H1 (cell line): Measurements from ENCODE around the gene ENO3. TPM values are rescaled to one million over a fixed set of nuclear protein-coding genes. Genes with fewer than 3 reads are reported as not detected.

Experiments
- CTCF ChIA-PET: fragments of 300-600 bp; sonication (Branson Sonifier 250); formaldehyde crosslinking; loops from one replicate; lab custom pipeline; 2021; ENCODE audit not compliant: partially characterized antibody; lab: Charles Lee
- POLR2A ChIA-PET: fragments of 300-600 bp; sonication (Branson Sonifier 250); formaldehyde crosslinking; loops from one replicate; lab custom pipeline; 2021; ENCODE audit warnings: inconsistent platforms; ENCODE audit not compliant: partially characterized antibody; lab: Charles Lee
- DNase-seq, 2 experiments: peaks; one replicate each; pipeline versions ENCODE4 v3.0.0 to v3.0.0-alpha.2; 2010 to 2022; ENCODE audit warnings: low spot score in 2 of 2, low read depth in 1 of 2, mixed read lengths in 1 of 2
- FAIRE-seq: peaks from 2 replicates; lab custom pipeline; 2011; peaks lifted over from hg19 to GRCh38; lab: Jason Lieb, UNC
- H2AFZ ChIP-seq: 2 replicates; pipeline ENCODE4 v1.8.1; 2012; ENCODE audit warnings: low read length, inconsistent platforms
- H2AK5ac ChIP-seq: 2 replicates; pipeline ENCODE4 v1.6.1; 2013; ENCODE audit warnings: low read depth, low read length
- H2BK120ac ChIP-seq: replicated peaks from 2 replicates; pipeline ENCODE3; 2013; ENCODE audit warnings: low read depth, low read length, inconsistent platforms
- H2BK12ac ChIP-seq: 2 replicates; pipeline ENCODE4 v1.6.1; 2013; ENCODE audit warnings: low read depth, low read length
- H2BK15ac ChIP-seq: 2 replicates; pipeline ENCODE4 v1.6.1; 2013; ENCODE audit warnings: low read length
- H2BK20ac ChIP-seq: 2 replicates; pipeline ENCODE4 v1.6.1; 2013; ENCODE audit warnings: low read length
- H2BK5ac ChIP-seq: 2 replicates; pipeline ENCODE4 v1.6.1; 2013; ENCODE audit warnings: low read depth, low read length
- H3K14ac ChIP-seq: 2 replicates; pipeline ENCODE4 v1.6.1; 2013; ENCODE audit warnings: inconsistent platforms; ENCODE audit not compliant: insufficient read length
- H3K18ac ChIP-seq: 2 replicates; pipeline ENCODE4 v1.6.1; 2013; ENCODE audit warnings: low read length; ENCODE audit errors: extremely low read depth
- H3K23ac ChIP-seq: 2 replicates; pipeline ENCODE4 v1.6.1; 2013; ENCODE audit warnings: inconsistent platforms; ENCODE audit not compliant: insufficient read length
- H3K23me2 ChIP-seq: 2 replicates; pipeline ENCODE4 v1.6.1; 2013; ENCODE audit warnings: low read depth, low read length
- H3K27ac ChIP-seq: 2 replicates; pipeline ENCODE4 v1.6.1; 2011; ENCODE audit warnings: low read depth, low read length, inconsistent platforms
- H3K27me3 ChIP-seq, 4 experiments: replicated peaks in 1 of 4; 1 replicate in 1 of 4; 2 replicates in 3 of 4; pipeline versions ENCODE4 v1.6.1 to v1.8.1; 2011 to 2013; ENCODE audit warnings: low read length in 3 of 4, mild to moderate bottlenecking in 3 of 4, inconsistent platforms in 2 of 4, mixed read lengths in 2 of 4, moderate library complexity in 1 of 4; ENCODE audit not compliant: control insufficient read depth in 3 of 4, insufficient read depth in 3 of 4; ENCODE audit errors: extremely low read depth in 1 of 4
- H3K36me3 ChIP-seq, 4 experiments: 2 replicates each; pipeline versions ENCODE4 v1.6.1 to v1.8.1; 2011 to 2013; ENCODE audit warnings: mild to moderate bottlenecking in 4 of 4, low read length in 3 of 4, moderate library complexity in 2 of 4, control low read depth in 1 of 4, inconsistent platforms in 1 of 4; ENCODE audit not compliant: insufficient read depth in 4 of 4, control insufficient read depth in 2 of 4
- H3K4ac ChIP-seq: replicated peaks from 2 replicates; pipeline ENCODE3; 2013; ENCODE audit warnings: low read length, low read depth, mixed read lengths, inconsistent platforms; ENCODE audit not compliant: insufficient read length
- H3K4me1 ChIP-seq, 4 experiments: replicated peaks in 1 of 4; 1 replicate in 1 of 4; 2 replicates in 3 of 4; pipeline versions ENCODE4 v1.6.1 to v1.8.1; 2011 to 2013; ENCODE audit warnings: low read length in 3 of 4, inconsistent platforms in 2 of 4, mixed read lengths in 1 of 4; ENCODE audit not compliant: insufficient read depth in 4 of 4, control insufficient read depth in 3 of 4
- H3K4me2 ChIP-seq, 2 experiments: 2 replicates each; pipeline versions ENCODE4 v1.6.1 to v1.8.1; 2011 to 2013; ENCODE audit warnings: low read depth in 2 of 2, low read length in 2 of 2, control low read depth in 1 of 2, inconsistent platforms in 1 of 2, mild to moderate bottlenecking in 1 of 2; ENCODE audit not compliant: insufficient read depth in 1 of 2
- H3K4me3 ChIP-seq, 4 experiments: fragments of 200-600, 300-600 bp in 1 of 4; sonication (generic), shearing (Covaris generic), sonication (Bioruptor Twin) in 1 of 4; 2 replicates each; pipeline versions ENCODE4 v1.5.1 to v1.8.1; 2011 to 2016; ENCODE audit warnings: low read length in 4 of 4, low read depth in 3 of 4, control low read depth in 2 of 4, inconsistent platforms in 2 of 4, mild to moderate bottlenecking in 2 of 4, mixed read lengths in 1 of 4, moderate library complexity in 1 of 4; ENCODE audit not compliant: insufficient read depth in 2 of 4; ENCODE audit errors: extremely low read depth in 1 of 4
- H3K56ac ChIP-seq: replicated peaks from 2 replicates; pipeline ENCODE3; 2013; ENCODE audit warnings: low read depth, mild to moderate bottlenecking, mixed read lengths, low read length, inconsistent platforms; ENCODE audit not compliant: insufficient read length
- H3K79me1 ChIP-seq: 2 replicates; pipeline ENCODE4 v1.6.1; 2013; ENCODE audit warnings: low read depth, low read length, control low read depth
- H3K79me2 ChIP-seq, 2 experiments: 2 replicates each; pipeline versions ENCODE4 v1.6.1 to v1.8.1; 2012 to 2013; ENCODE audit warnings: low read length in 2 of 2, mild to moderate bottlenecking in 2 of 2, inconsistent platforms in 1 of 2; ENCODE audit not compliant: insufficient read depth in 2 of 2, control insufficient read depth in 1 of 2
- H3K9ac ChIP-seq, 4 experiments: replicated peaks in 1 of 4; 1 replicate in 1 of 4; 2 replicates in 3 of 4; pipeline versions ENCODE4 v1.6.1 to v1.8.1; 2011 to 2013; ENCODE audit warnings: low read depth in 3 of 4, low read length in 3 of 4, control low read depth in 2 of 4, mild to moderate bottlenecking in 2 of 4, moderate library complexity in 2 of 4, inconsistent platforms in 1 of 4; ENCODE audit errors: extremely low read depth in 1 of 4
- H3K9me3 ChIP-seq, 2 experiments: 2 replicates each; pipeline versions ENCODE4 v1.6.1 to v1.8.1; 2012 to 2013; ENCODE audit warnings: mild to moderate bottlenecking in 2 of 2, moderate library complexity in 2 of 2, control low read depth in 1 of 2, inconsistent platforms in 1 of 2, low read depth in 1 of 2, low read length in 1 of 2, mixed read lengths in 1 of 2; ENCODE audit not compliant: insufficient read depth in 2 of 2
- H4K20me1 ChIP-seq, 2 experiments: replicated peaks in 1 of 2; 2 replicates each; pipeline versions ENCODE3 to v1.8.1; 2011 to 2013; ENCODE audit warnings: inconsistent platforms in 2 of 2, low read length in 2 of 2, mild to moderate bottlenecking in 1 of 2; ENCODE audit not compliant: insufficient read depth in 2 of 2, control insufficient read depth in 1 of 2
- H4K5ac ChIP-seq: 2 replicates; pipeline ENCODE4 v1.6.1; 2013; ENCODE audit warnings: low read length, low read depth, mixed read lengths, inconsistent platforms; ENCODE audit not compliant: insufficient read length
- H4K8ac ChIP-seq: 2 replicates; pipeline ENCODE4 v1.8.0; 2013; ENCODE audit warnings: mild to moderate bottlenecking, moderate library complexity, low read length, inconsistent platforms; ENCODE audit not compliant: insufficient read depth; ENCODE audit errors: extremely low read depth
- H4K91ac ChIP-seq: replicated peaks from 2 replicates; pipeline ENCODE3; 2013; ENCODE audit warnings: low read length, mixed read lengths, inconsistent platforms; ENCODE audit not compliant: insufficient read length
- ASH2L ChIP-seq: fragments of 200-600, 300-600 bp; sonication (generic); IDR thresholded peaks from one replicate; pipeline ENCODE4 v1.7.1; 2017; ENCODE audit warnings: low read length
- ATF3 ChIP-seq: IDR thresholded peaks from 2 replicates; pipeline ENCODE4 v1.6.1; 2011; ENCODE audit warnings: low read depth, mild to moderate bottlenecking, low read length; ENCODE audit not compliant: insufficient read depth
- JUN ChIP-seq: IDR thresholded peaks from 2 replicates; pipeline ENCODE4 v1.6.1; 2011; ENCODE audit warnings: low read depth, mild to moderate bottlenecking, improper control_type of control experiment, low read length
- MAX ChIP-seq: IDR thresholded peaks from 2 replicates; pipeline ENCODE4 v1.6.1; 2012; ENCODE audit warnings: inconsistent platforms
- NRF1 ChIP-seq: IDR thresholded peaks from 2 replicates; pipeline ENCODE4 v1.6.1; 2011; ENCODE audit warnings: mild to moderate bottlenecking, low read depth, low read length, improper control_type of control experiment
- SIX5 ChIP-seq: IDR thresholded peaks from 2 replicates; pipeline ENCODE4 v1.6.1; 2011; ENCODE audit warnings: mild to moderate bottlenecking, low read depth, low read length
- SUZ12 ChIP-seq: fragments of 200-600 bp; sonication (generic); IDR thresholded peaks from 2 replicates; pipeline ENCODE4 v1.6.1; 2012; ENCODE audit warnings: mild to moderate bottlenecking, inconsistent platforms, low read length, moderate library complexity, mixed read lengths
- WGBS, 2 experiments: shearing (Covaris generic) in 1 of 2; methylation state at CpG; one replicate each; pipeline versions ENCODE4 v1.1.6 to v1.1.7; 2013 to 2015; ENCODE audit warnings: low lambda C conversion rate in 2 of 2, mixed read lengths in 2 of 2, inconsistent platforms in 1 of 2, low coverage in 1 of 2, missing lambda C conversion rate in 1 of 2; ENCODE audit not compliant: insufficient replicate concordance in 2 of 2, insufficient coverage in 1 of 2, insufficient read length in 1 of 2; ENCODE audit errors: extremely low coverage in 1 of 2, missing lambda C conversion rate in 1 of 2; 5-methylcytosine and 5-hydroxymethylcytosine counted together
- polyA plus RNA-seq, 7 experiments: library from polyadenylated mRNA; depleted of rRNA in 3 of 7; stranded (reverse) in 5 of 7; unstranded in 2 of 7; fragments of >200 nt in 5 of 7; fragments of 200-250 nt in 2 of 7; gene quantifications; 1 replicate in 5 of 7; 2 replicates in 1 of 7; 4 replicates in 1 of 7; pipeline versions ENCODE4 v1.2.1 to v1.2.3, GENCODE V29; 2011 to 2013; ENCODE audit warnings: missing spikeins in 2 of 7, mixed read lengths in 2 of 7
- total RNA-seq: library from RNA; stranded (reverse); fragmentation: NEBNext Ultra II Directional; extraction: Animal tissue kit (Norgen Biotek cat#: 25700); gene quantifications from 2 replicates; pipeline ENCODE4 v1.2.1, GENCODE V29; 2021

The ENO3 gene
- total and polyA plus RNA-seq, 2 of the 8 experiments (the other 6 are each of a cell fraction or from before 2014, with no cell fraction given) = 25.0 to 25.7 TPM

- peak within 1 kb of the TSS; percentile 86 to 98 (median 92) for H3K9ac ChIP-seq
- peak within 1 kb of the TSS; percentile 97 for H4K8ac ChIP-seq
- H3K56ac ChIP-seq = peak within 1 kb of the TSS; percentile 83
- ChIA-PET CTCF (interaction anchor here (0.6 to 7.3 kb wide), 10 partner anchors 10 to 197 kb away, joined by 3 to 41 read pairs (median 5); partner anchors contain the start of genes ENO3, PFN1 and SLC25A11), POLR2A (interaction anchor here (0.7 to 32.4 kb wide), 23 partner anchors 11 to 185 kb away, joined by 3 to 987 read pairs (median 4); partner anchors contain the start of genes C17orf107, CAMTA2, ENO3 and INCA1)
- H2BK20ac ChIP-seq = peak within 1 kb of the TSS; percentile 48; the same call in 1 of the 2 replicates
- peak within 1 kb of the TSS; percentile 76 for H3K4ac ChIP-seq
- peak within 1 kb of the TSS; percentile 75 for H2AK5ac ChIP-seq
- H3K36me3 ChIP-seq = peaks cover 0 to 11% (median 0%) of the 10 kb centered on the region in 4 experiments; a peak in 1 of 8 replicates
- peaks cover 2 to 16% (median 9%) of the 10 kb centered on the region in 4 experiments for H3K4me1 ChIP-seq
- peak within 1 kb of the TSS; percentile 29 for H3K14ac ChIP-seq
- H4K91ac ChIP-seq = peak within 1 kb of the TSS; percentile 97
- H2BK12ac ChIP-seq = peak within 1 kb of the TSS; percentile 99
- H3K4me2 ChIP-seq = peak within 1 kb of the TSS; percentile 92 to 99
- peak within 1 kb of the TSS; percentile 96 for H3K27ac ChIP-seq
- peaks cover 0 to 4% (median 2%) of the 10 kb centered on the region in 4 experiments; a peak in 3 of 7 replicates for H3K27me3 ChIP-seq
- H3K23ac ChIP-seq = no peak within 1 kb of the TSS
- DNase-seq (peak; percentile 90 to 98), FAIRE-seq (no peak)
- peaks cover 3% of the 10 kb centered on the region; the same call in 1 of the 2 replicates for H3K79me1 ChIP-seq
- peak within 1 kb of the TSS; percentile 99 for H2BK5ac ChIP-seq
- H4K5ac ChIP-seq = peak within 1 kb of the TSS; percentile 95
- H3K9me3 ChIP-seq = no peaks in the 10 kb centered on the region
- H2BK120ac ChIP-seq = no peak within 1 kb of the TSS
- peaks cover 2 to 6% of the 10 kb centered on the region in 2 experiments for H4K20me1 ChIP-seq
- no peak within 1 kb of the TSS for H2AFZ ChIP-seq
- H3K79me2 ChIP-seq = peaks cover 0 to 16% of the 10 kb centered on the region in 2 experiments; a peak in 2 of 4 replicates
- WGBS, 2 experiments = 3% methylated on average over 65 of the region's 66 CpGs; no CpG with 5 or more reads in 1 of the 2 experiments
- peaks cover 19% of the 10 kb centered on the region; the same call in 1 of the 2 replicates for H3K23me2 ChIP-seq
- H3K18ac ChIP-seq = peak within 1 kb of the TSS; percentile 100
- peak within 1 kb of the TSS; percentile 71 to 90 (median 85) for H3K4me3 ChIP-seq
- H2BK15ac ChIP-seq = peak within 1 kb of the TSS; percentile 99; the same call in 1 of the 2 replicates
- TF ChIP-seq ASH2L = peak; percentile 23
- TF ChIP-seq JUN = no peak
- TF ChIP-seq NRF1 = no peak
- TF ChIP-seq ATF3 = no peak
- TF ChIP-seq MAX = peak; percentile 81
- TF ChIP-seq SIX5 = no peak
- TF ChIP-seq SUZ12 = no peak
These were observed 16.9 kb downstream of the ENO3 start, which contains the start of gene SPAG7 for GRCh38 chr17:4967539-4968485. Gene SPAG7 (minus strand): TSS chr17:4967817. CDS start chr17:4967804, 13 bp downstream.
